Fibroblast of skin of left biceps (primary cell): ENCODE measurements around the gene CMTM5.
"Not testable (repeated sequence)": the region's sequence is repeated elsewhere in the genome, so short reads cannot be mapped to it uniquely, and the experiment has no call there.

Source experiments
- DNase-seq, 2 experiments: peaks; one replicate each; pipeline ENCODE4 v3.0.0-alpha.2; 2013; ENCODE audit warnings: low read depth in 2 of 2

Gene CMTM5

GRCh38 chr14:23378612-23379220 is 1.9 kb downstream of the CMTM5 start:
- DNase-seq: no peak

GRCh38 chr14:23379366-23380196 is 2.7 kb downstream of the CMTM5 start:
- DNase-seq: no peak

GRCh38 chr14:23380197-23380914 is 3.5 kb downstream of the CMTM5 start:
- DNase-seq: no peak

DNA sequence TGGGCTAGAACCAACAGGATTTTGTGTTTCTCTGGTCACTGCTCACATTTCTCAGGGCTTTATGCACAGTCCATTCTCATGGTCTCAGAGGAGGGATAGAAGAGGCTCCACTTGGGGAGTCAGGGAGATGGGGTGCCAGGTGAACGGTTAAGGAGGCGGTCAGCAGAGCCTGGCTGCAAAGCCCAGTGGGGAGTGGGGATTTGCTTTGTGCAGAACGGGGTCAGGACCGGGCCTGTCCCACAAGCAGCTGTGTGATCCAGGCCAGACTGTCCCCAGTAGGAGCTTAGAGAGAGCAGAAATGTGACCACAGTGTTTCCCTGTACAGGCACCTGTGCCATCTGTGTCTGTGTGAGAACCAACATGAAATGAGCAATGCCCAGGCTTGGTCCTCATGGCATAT is 4.1 kb downstream of the CMTM5 start:
- DNase-seq: no peak

DNA sequence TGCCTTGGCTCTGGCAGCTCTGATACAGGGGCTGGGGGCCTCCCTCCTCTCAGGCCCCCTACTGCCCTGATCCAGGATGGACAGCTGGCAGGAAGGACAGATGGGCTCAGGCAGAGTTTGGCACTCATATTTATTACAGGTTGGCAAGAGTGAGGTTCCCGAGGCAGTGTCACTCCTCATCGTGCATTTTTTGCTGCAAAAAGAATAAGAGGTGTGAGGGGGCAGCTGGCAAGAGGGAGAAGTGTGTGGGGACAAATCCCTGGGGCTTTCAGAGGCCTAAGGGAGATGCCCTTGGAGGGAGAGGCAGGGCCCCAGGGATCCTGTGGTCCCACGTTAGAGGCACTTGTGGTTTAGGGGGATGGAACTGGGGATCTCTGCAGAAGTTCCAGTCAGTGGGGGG is 5.0 kb downstream of the CMTM5 start:
- DNase-seq: no peak

DNA sequence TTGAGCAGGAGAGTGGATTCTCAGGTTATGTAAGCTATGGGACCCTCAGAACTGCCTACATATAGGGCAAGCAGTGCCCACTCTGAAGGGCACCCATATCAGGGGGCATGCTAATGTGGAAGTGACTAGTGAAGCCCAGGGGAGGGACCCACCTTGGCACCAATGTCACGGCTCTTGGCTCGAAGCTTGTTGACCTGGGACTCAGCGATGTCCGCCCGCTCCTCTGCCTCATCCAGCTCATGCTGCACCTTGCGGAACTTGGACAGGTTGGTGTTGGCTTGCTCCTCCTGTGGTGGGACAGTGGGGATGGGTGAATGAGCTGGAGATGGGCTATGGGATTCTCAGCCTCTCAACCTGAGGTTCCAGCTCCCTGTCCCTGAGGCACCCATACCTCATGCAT is 5.4 kb downstream of the CMTM5 start:
- no peak for DNase-seq

- no peak for DNase-seq
These were observed 6.0 kb downstream of the CMTM5 start for GRCh38 chr14:23382731-23383440.

DNA sequence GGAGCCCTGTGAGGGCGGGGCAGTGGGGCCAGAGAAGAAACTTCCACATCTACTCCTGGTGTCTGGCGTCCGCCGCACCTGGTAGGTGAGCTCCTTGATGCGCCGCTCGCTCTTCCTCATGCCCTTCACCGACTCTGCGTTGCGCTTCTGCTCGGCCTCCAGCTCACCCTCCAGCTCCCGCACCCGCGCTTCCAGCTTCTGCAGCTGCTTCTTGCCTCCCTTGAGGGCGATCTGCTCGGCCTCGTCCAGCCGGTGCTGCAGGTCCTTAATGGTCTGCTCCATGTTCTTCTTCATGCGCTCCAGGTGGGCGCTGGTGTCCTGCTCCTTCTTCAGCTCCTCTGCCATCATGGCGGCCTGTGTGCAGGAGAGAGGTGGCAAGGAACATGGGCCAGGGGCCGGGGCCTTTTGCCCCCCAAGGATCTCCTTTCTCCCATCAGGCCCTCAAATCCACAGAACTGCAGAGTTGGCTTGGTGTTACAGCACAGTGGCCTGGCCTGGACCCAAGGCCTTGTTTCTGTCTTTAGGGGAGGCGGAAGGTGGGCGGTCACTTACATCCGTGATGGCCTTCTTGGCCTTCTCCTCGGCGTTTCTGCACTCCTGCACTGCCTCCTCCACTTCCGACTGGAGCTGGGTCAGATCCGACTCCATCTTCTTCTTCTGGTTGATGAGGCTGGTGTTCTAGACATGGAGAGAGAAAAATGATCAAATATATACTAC is 7.7 kb downstream of the CMTM5 start:
- DNase-seq: no peak

DNA sequence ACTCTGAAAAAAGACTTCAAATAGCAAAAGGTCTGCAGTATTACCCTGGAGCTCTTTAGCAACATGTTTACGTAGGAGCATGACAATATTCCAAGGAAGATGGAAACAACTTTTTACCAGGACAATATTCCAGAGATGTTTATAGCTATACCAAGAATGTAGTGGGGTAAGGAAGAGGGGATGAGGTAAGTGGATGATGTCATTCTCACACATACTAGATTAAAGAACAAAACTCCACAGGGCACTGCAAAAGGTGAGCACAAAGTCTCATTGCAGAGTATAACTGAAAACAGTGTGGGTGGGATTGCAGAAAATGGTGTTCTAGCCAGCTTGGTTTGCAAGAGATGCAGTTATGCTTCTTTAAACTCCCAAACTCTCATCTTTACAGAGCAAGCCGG is 8.4 kb downstream of the CMTM5 start:
- no peak for DNase-seq

DNA sequence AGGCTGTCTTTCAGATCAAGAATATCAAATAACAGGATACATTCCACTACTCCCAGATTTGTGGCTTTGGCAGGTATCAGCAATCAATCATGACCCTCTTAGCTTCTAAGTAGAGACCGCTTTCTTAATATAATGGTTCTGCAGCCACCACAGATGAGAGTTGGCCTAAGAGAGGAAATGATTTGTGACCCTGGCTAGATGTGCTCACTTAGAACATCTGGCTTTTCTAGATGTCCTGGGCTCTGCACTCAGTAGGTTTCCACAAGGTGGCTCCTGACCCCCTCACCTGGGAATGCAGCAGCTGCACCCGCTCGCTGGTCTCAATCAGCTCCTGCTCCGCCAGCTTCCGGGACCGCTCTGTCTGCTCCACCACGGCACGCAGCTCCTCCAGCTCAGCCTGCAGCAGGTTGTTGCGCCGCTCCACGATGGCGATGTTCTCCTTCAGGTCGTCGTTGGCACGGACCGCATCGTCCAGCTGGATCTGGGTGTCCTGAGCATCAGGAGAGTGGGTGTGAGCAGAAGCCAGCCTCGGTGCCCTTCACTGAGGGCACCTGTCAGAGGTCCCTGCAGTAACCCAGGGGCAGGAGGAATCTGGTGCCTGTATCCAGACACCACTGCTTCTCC is 8.9 kb downstream of the CMTM5 start:
- DNase-seq: no peak

DNA sequence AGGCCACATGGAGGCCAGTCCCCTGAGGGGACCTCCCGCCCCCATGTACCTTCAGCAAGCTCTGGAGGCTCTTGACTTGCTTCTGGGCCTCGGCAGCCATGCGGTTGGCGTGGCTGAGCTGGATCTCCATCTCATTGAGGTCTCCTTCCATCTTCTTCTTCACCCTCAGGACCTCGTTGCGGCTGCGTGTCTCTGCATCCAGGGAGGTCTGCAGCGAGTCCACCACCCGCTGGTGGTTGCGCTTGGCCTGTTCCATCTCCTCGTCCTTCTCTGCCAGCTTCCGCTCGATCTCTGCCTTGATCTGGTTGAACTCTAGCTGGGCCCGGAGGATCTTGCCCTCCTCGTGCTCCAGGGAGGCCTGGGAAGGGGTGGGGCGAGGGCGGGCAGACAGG is 9.4 kb downstream of the CMTM5 start:
- DNase-seq: not testable (repeated sequence)

DNA sequence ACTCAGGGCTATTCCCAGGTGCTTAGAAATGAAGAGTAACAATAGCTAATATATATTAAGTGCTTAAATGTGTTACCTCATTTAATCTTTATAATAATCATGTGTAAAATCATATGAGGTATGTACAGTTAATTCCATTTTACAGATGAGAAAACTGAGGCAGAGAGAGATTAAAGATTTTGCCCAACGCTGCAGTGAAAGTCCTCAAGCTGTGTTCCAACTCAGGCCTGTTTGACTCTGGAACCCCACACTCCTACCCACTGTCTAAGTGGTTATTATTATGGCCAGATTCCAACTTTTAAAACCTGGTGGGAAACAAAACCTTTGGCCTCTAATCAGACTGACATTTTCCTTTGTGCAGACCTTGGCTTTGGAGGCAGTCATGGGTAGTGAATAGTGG is 10.2 kb downstream of the CMTM5 start:
- DNase-seq: no peak

DNA sequence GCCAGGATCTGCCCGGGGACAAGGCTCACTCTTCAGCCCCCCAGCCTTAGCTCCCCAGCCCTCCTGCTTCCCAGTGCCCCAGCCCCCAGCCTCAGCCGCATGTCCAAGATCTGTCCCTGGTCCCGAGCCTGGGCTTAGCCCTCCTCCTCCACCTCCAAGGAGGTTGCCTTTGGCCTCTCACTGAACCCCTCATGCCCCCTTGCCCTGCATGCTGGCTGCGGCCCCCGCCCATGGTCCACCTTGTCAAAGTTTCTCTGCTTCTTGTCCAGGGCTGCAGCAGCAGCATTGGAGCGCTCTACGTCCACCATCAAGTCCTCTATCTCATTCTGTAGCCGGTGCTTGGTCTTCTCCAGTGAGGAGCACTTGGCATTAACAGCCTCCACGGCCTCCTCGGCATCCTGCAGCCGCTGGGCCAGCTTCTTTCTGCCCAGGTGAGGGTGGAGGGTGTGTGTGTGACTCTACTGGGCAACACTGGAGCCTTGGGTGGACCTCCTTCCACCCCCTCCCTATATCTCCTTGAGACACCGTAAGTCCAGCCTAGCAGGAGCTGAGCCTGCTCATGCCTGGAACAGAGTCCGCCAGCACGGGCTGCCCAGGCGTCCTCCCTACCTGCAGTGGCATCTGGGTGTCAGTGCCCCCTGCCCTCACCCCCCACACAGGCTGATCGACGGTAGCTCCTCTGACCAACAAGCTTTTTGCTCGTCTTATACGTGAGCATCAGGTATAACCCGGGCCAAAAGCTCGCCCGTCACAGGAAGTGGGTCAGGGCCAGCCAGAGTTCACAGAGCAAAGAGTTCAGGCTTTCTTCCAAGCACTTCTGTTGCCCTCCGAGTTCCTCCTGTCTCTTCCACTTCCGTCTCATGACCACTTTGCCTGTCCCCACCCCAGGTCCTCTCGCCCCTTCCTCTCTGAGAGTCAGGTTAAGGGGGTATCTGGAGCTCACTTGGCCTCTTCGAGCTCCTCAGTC is 11.4 kb downstream of the CMTM5 start:
- no peak for DNase-seq

DNA sequence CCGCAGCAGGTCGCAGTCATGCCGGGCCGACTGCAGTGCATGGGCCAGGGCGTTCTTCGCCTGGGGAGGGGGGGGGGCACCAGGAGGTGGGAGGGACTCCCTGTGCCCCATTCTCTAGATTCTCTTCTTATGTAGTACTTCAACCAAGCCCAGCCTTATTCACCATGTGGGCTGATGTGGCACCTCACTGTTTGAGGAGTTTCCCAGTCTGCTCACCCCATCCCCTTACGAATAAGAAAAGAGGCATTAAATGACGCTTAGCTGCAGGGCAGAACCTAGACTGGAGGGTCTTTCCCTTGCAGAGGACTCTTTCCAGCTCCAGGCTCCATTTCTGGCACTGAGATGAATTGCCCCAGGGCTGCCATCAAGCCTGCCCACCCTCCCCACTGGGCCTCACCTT is 12.2 kb downstream of the CMTM5 start:
- no peak for DNase-seq

- no peak for DNase-seq
These were observed 12.6 kb downstream of the CMTM5 start for GRCh38 chr14:23389396-23389795.

DNA sequence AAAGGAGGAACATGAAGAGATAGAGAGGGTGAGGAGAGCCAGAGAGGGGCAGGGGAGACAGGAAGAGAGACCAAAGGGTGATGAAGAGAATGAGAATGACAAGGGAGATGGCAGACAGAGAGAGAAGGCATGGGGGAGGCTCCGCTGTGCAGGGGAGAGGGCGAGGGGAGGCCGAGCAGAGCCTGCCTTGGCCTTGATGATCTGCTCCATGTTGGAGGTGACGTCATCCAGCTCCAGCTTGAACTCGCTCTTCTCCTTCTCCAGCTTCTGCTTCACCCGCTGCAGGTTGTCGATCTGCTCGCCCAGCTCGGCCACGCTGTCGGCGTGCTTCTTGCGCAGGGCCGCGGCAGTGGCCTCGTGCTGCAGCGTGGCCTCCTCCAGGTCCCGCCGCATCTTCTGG is 13.0 kb downstream of the CMTM5 start:
- DNase-seq: not testable (repeated sequence)

- DNase-seq: no peak
These were observed 15.8 kb downstream of the CMTM5 start for GRCh38 chr14:23392613-23393012.

DNA sequence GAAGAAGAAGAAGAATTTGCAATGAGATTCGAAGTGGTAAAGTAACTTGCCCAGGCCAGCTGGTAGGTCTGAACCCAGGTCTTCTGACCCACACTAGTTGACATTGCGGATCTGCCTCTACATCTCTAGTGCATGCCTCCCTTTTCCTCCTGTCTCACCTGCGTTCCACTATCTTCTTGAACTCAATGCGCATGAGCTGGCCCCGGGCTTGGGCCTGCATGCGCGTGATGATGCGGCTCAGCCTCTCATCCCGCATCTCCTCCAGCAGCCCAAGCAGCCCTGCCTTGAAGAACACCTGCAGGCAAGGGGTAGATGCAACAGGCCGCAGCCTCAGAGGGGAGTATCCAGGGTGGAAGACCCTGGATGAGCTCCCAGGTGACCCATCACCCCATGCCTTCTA is 19.3 kb downstream of the CMTM5 start:
- DNase-seq: no peak

- DNase-seq: no peak
These were observed 20.0 kb downstream of the CMTM5 start for GRCh38 chr14:23396781-23397407.
